WTC11 (cell line): ENCODE data around the gene LIMD2. TPM values are rescaled to one million over a fixed set of nuclear protein-coding genes. Genes with fewer than 3 reads are reported as not detected.
A peak's percentile ranks its signal among the peaks of the same experiment; 100 is the strongest.

Experiments used
- ATF1 ChIP-seq: sonication (generic); formaldehyde crosslinking; IDR thresholded peaks from 2 replicates; pipeline ENCODE4 v1.8.1; 2023; ENCODE audit warnings: mild to moderate bottlenecking, moderate library complexity, missing genetic modification reagents
- ATF2 ChIP-seq: sonication (generic); formaldehyde crosslinking; IDR thresholded peaks from 2 replicates; pipeline ENCODE4 v1.8.1; 2022; ENCODE audit warnings: low read depth, missing genetic modification reagents, borderline replicate concordance
- ATF3 ChIP-seq: sonication (generic); formaldehyde crosslinking; conservative IDR thresholded peaks from 2 replicates; pipeline ENCODE4 v1.8.1; 2022; ENCODE audit warnings: mild to moderate bottlenecking, missing genetic modification reagents
- CDX4 ChIP-seq: fragments of 250-450 bp; sonication (Bioruptor Pico); IDR thresholded peaks from 2 replicates; pipeline ENCODE4 v1.9.0; 2021; ENCODE audit warnings: moderate library complexity, mild to moderate bottlenecking, inconsistent platforms, borderline replicate concordance
- ETV6 ChIP-seq: sonication (generic); formaldehyde crosslinking; IDR thresholded peaks from 2 replicates; pipeline ENCODE4 v1.8.1; 2022; ENCODE audit warnings: mild to moderate bottlenecking, missing genetic modification reagents
- FOXJ3 ChIP-seq: sonication (generic); formaldehyde crosslinking; IDR thresholded peaks from 2 replicates; pipeline ENCODE4 v1.9.0; 2021; ENCODE audit warnings: missing genetic modification reagents, mild to moderate bottlenecking, borderline replicate concordance
- FOXP1 ChIP-seq: sonication (generic); formaldehyde crosslinking; IDR thresholded peaks from 2 replicates; pipeline ENCODE4 v1.8.0; 2022; ENCODE audit warnings: missing genetic modification reagents, mild to moderate bottlenecking, moderate library complexity, borderline replicate concordance
- GRHL2 ChIP-seq: fragments of 250-450 bp; sonication (Bioruptor Pico); IDR thresholded peaks from 2 replicates; pipeline ENCODE4 v1.8.0; 2022; ENCODE audit warnings: mild to moderate bottlenecking, moderate library complexity; ENCODE audit not compliant: insufficient replicate concordance, severe bottlenecking
- HMGXB4 ChIP-seq: sonication (generic); formaldehyde crosslinking; IDR thresholded peaks from 2 replicates; pipeline ENCODE4 v1.8.1; 2023; ENCODE audit warnings: mild to moderate bottlenecking, moderate library complexity, missing genetic modification reagents
- IRF1 ChIP-seq: sonication (generic); formaldehyde crosslinking; IDR thresholded peaks from 2 replicates; pipeline ENCODE4 v1.8.0; 2023; ENCODE audit warnings: missing genetic modification reagents
- MYBL2 ChIP-seq: sonication (generic); formaldehyde crosslinking; IDR thresholded peaks from 2 replicates; pipeline ENCODE4 v1.8.1; 2023; ENCODE audit warnings: mild to moderate bottlenecking, moderate library complexity, missing genetic modification reagents
- NFE2L1 ChIP-seq: sonication (generic); formaldehyde crosslinking; IDR thresholded peaks from 2 replicates; pipeline ENCODE4 v1.8.1; 2023; ENCODE audit warnings: missing genetic modification reagents
- NR1H2 ChIP-seq: sonication (generic); formaldehyde crosslinking; IDR thresholded peaks from 2 replicates; pipeline ENCODE4 v1.9.0; 2021; ENCODE audit warnings: mild to moderate bottlenecking, moderate library complexity, missing genetic modification reagents
- OVOL2 ChIP-seq: fragments of 250-450 bp; sonication (Bioruptor Pico); IDR thresholded peaks from 2 replicates; pipeline ENCODE4 v1.9.0; 2021; ENCODE audit warnings: mild to moderate bottlenecking, borderline replicate concordance
- PRDM15 ChIP-seq: sonication (generic); formaldehyde crosslinking; IDR thresholded peaks from 2 replicates; pipeline ENCODE4 v1.8.0; 2022; ENCODE audit warnings: missing genetic modification reagents
- SMAD4 ChIP-seq: sonication (generic); formaldehyde crosslinking; IDR thresholded peaks from 2 replicates; pipeline ENCODE4 v1.8.0; 2022; ENCODE audit warnings: mild to moderate bottlenecking, missing genetic modification reagents
- TCF7 ChIP-seq: sonication (generic); formaldehyde crosslinking; IDR thresholded peaks from 2 replicates; pipeline ENCODE4 v1.8.0; 2022; ENCODE audit warnings: mild to moderate bottlenecking, low read depth, missing genetic modification reagents, moderate library complexity
- TEAD1 ChIP-seq: sonication (generic); formaldehyde crosslinking; IDR thresholded peaks from 2 replicates; pipeline ENCODE4 v1.8.0; 2022; ENCODE audit warnings: mild to moderate bottlenecking, missing genetic modification reagents
- USF1 ChIP-seq: sonication (generic); formaldehyde crosslinking; IDR thresholded peaks from 2 replicates; pipeline ENCODE4 v1.8.0; 2022; ENCODE audit warnings: mild to moderate bottlenecking, missing genetic modification reagents
- ZMAT4 ChIP-seq: fragments of 250-450 bp; sonication (Bioruptor Pico); IDR thresholded peaks from 2 replicates; pipeline ENCODE4 v1.9.0; 2021; ENCODE audit warnings: mild to moderate bottlenecking
- ZNF121 ChIP-seq: sonication (generic); formaldehyde crosslinking; IDR thresholded peaks from 2 replicates; pipeline ENCODE4 v1.8.0; 2023; ENCODE audit warnings: missing genetic modification reagents
- ZNF232 ChIP-seq: sonication (generic); formaldehyde crosslinking; IDR thresholded peaks from 2 replicates; pipeline ENCODE4 v1.8.0; 2022; ENCODE audit warnings: mild to moderate bottlenecking, missing genetic modification reagents
- ZNF263 ChIP-seq: sonication (generic); formaldehyde crosslinking; IDR thresholded peaks from 2 replicates; pipeline ENCODE4 v1.8.1; 2022; ENCODE audit warnings: low read depth, mild to moderate bottlenecking, moderate library complexity, missing genetic modification reagents
- ZNF396 ChIP-seq: fragments of 250-450 bp; sonication (Bioruptor Pico); IDR thresholded peaks from 2 replicates; pipeline ENCODE4 v1.8.0; 2021; ENCODE audit warnings: mild to moderate bottlenecking, moderate library complexity, borderline replicate concordance
- ZNF423 ChIP-seq: fragments of 250-450 bp; sonication (Bioruptor Pico); IDR thresholded peaks from 2 replicates; pipeline ENCODE4 v2.1.2; 2022; ENCODE audit warnings: mild to moderate bottlenecking, moderate library complexity
- ZNF671 ChIP-seq: fragments of 250-450 bp; sonication (Bioruptor Pico); IDR thresholded peaks from 2 replicates; pipeline ENCODE4 v1.8.0; 2021; ENCODE audit warnings: mild to moderate bottlenecking
- ZSCAN18 ChIP-seq: fragments of 250-450 bp; sonication (Bioruptor Pico); IDR thresholded peaks from 2 replicates; pipeline ENCODE4 v2.1.2; 2022; ENCODE audit warnings: mild to moderate bottlenecking, moderate library complexity
- total RNA-seq: library from RNA; stranded (reverse); gene quantifications from 3 replicates; pipeline ENCODE4 v1.2.3, GENCODE V29; 2021

LIMD2 gene
- total RNA-seq, 1 experiment from 2014 or later: 91.8 TPM

GRCh38 chr17:63700528-63701455 lies 867 bp upstream of the LIMD2 start (continued):
- TF ChIP-seq ATF2 (CRISPR knock-in tag) (no peak), ZNF263 (peak; percentile 60; the same call in 1 of the 2 replicates), ZNF232 (CRISPR knock-in tag) (peak; percentile 69), MYBL2 (CRISPR knock-in tag) (no peak), ZNF121 (CRISPR knock-in tag) (no peak), IRF1 (peak; percentile 87), TCF7 (CRISPR knock-in tag) (no peak), ZMAT4 (no peak), ZNF671 (CRISPR knock-in tag) (0 out of 2 replicates have a peak, but pooled peaks have one; percentile 47), ZNF423 (CRISPR knock-in tag) (no peak; the same call in 1 of the 2 replicates), TEAD1 (peak; percentile 93), CDX4 (no peak), NR1H2 (CRISPR knock-in tag) (no peak), OVOL2 (CRISPR knock-in tag) (no peak), FOXJ3 (no peak), GRHL2 (CRISPR knock-in tag) (no peak), SMAD4 (CRISPR knock-in tag) (no peak), ZSCAN18 (CRISPR knock-in tag) (no peak), PRDM15 (CRISPR knock-in tag) (peak; percentile 44; the same call in 1 of the 2 replicates), ZNF396 (CRISPR knock-in tag) (no peak), NFE2L1 (CRISPR knock-in tag) (no peak), ETV6 (CRISPR knock-in tag) (peak; percentile 72), ATF1 (CRISPR knock-in tag) (no peak), FOXP1 (CRISPR knock-in tag) (peak; percentile 96), USF1 (CRISPR knock-in tag) (no peak), ATF3 (CRISPR knock-in tag) (0 out of 2 replicates have a peak, but pooled peaks have one; percentile 10), HMGXB4 (CRISPR knock-in tag) (no peak; the same call in none of the 2 replicates)
